Naive thymus-derived CD4-positive, alpha-beta T cell (primary cell): ENCODE measurements around the gene PLK1. TPM values are rescaled to one million over a fixed set of nuclear protein-coding genes. Genes with fewer than 3 reads are reported as not detected.
A peak's percentile ranks its signal among the peaks of the same experiment; 100 is the strongest.

Experiments
- ATAC-seq: fragments of 150-1000 bp; cut with Tn5 transposase; 2 replicates; pipeline ENCODE4 v1.10.0; 2021; ENCODE audit warnings: mild to moderate bottlenecking, moderate library complexity
- CTCF ChIA-PET: fragments of 350-600 bp; sonication (Branson Sonifier 250); formaldehyde crosslinking; loops from one replicate; lab custom pipeline; 2021; ENCODE audit warnings: antibody characterized with exemption; lab: Charles Lee
- POLR2A ChIA-PET: fragments of 350-600 bp; sonication (Branson Sonifier 250); formaldehyde crosslinking; loops from one replicate; lab custom pipeline; 2021; ENCODE audit warnings: antibody characterized with exemption, inconsistent platforms; lab: Charles Lee
- DNase-seq, 9 donors: peaks; one replicate each; pipeline versions ENCODE4 v3.0.0 to v3.0.0-alpha.2; 2020 to 2022; ENCODE audit warnings: mixed read lengths in 1 of 9
- H3K27ac ChIP-seq: one replicate; pipeline ENCODE4 v1.7.0; 2013; ENCODE audit warnings: mild to moderate bottlenecking, low read depth, low read length, moderate library complexity
- H3K27me3 ChIP-seq, 2 donors: one replicate each; pipeline ENCODE4 v1.7.0; 2013; ENCODE audit warnings: low read length in 2 of 2, mild to moderate bottlenecking in 2 of 2, moderate library complexity in 2 of 2; ENCODE audit not compliant: control insufficient read depth in 2 of 2, insufficient read depth in 2 of 2
- H3K36me3 ChIP-seq, 3 experiments: 1 replicate in 2 of 3; 2 replicates in 1 of 3; pipeline ENCODE4 v1.7.0; 2013; ENCODE audit warnings: low read length in 3 of 3, mild to moderate bottlenecking in 3 of 3, moderate library complexity in 1 of 3; ENCODE audit not compliant: insufficient read depth in 3 of 3, control insufficient read depth in 2 of 3
- H3K4me1 ChIP-seq, 2 donors: one replicate each; pipeline ENCODE4 v1.7.0; 2013; ENCODE audit warnings: low read length in 2 of 2, mild to moderate bottlenecking in 2 of 2, moderate library complexity in 1 of 2; ENCODE audit not compliant: control insufficient read depth in 2 of 2, insufficient read depth in 2 of 2
- H3K4me3 ChIP-seq: 2 replicates; pipeline ENCODE4 v1.7.0; 2013; ENCODE audit warnings: mild to moderate bottlenecking, low read length
- H3K9me3 ChIP-seq, 3 experiments: 1 replicate in 2 of 3; 2 replicates in 1 of 3; pipeline ENCODE4 v1.7.0; 2013; ENCODE audit warnings: low read length in 3 of 3; ENCODE audit not compliant: control insufficient read depth in 2 of 3
- H3K27ac Mint-ChIP-seq, 9 donors: one replicate each; pipeline ENCODE4 v1.8.0; 2020 to 2022; ENCODE audit warnings: mixed read lengths in 9 of 9, mild to moderate bottlenecking in 8 of 9, moderate library complexity in 5 of 9, inconsistent platforms in 2 of 9
- H3K27me3 Mint-ChIP-seq, 5 donors: one replicate each; pipeline ENCODE4 v1.8.0; 2021 to 2022; ENCODE audit warnings: mixed read lengths in 5 of 5, mild to moderate bottlenecking in 1 of 5
- H3K36me3 Mint-ChIP-seq, 5 donors: one replicate each; pipeline ENCODE4 v1.8.0; 2020 to 2022; ENCODE audit warnings: mixed read lengths in 5 of 5, mild to moderate bottlenecking in 3 of 5, inconsistent platforms in 1 of 5
- H3K4me1 Mint-ChIP-seq, 7 donors: one replicate each; pipeline ENCODE4 v1.8.0; 2020 to 2022; ENCODE audit warnings: mixed read lengths in 7 of 7, mild to moderate bottlenecking in 3 of 7, inconsistent platforms in 1 of 7
- H3K4me3 Mint-ChIP-seq, 10 donors: one replicate each; pipeline ENCODE4 v1.8.0; 2020 to 2022; ENCODE audit warnings: mild to moderate bottlenecking in 10 of 10, mixed read lengths in 10 of 10, moderate library complexity in 6 of 10, inconsistent platforms in 2 of 10
- H3K9me3 Mint-ChIP-seq, 11 donors: one replicate each; pipeline ENCODE4 v1.8.0; 2020 to 2022; ENCODE audit warnings: mixed read lengths in 11 of 11, mild to moderate bottlenecking in 4 of 11, inconsistent platforms in 1 of 11, moderate library complexity in 1 of 11
- intact Hi-C, 2 donors: fragments of 100-400 bp; cut with micrococcal nuclease; formaldehyde crosslinking; loops; one replicate each; pipeline ENCODE4 v1.15.1; 2023
- polyA plus RNA-seq, 2 donors: library from polyadenylated mRNA; unstranded; fragments of 300-500 nt; fragmentation: Illumina TruSeq; gene quantifications; one replicate each; pipeline ENCODE4 v1.2.3, GENCODE V29; 2021
- total RNA-seq, 6 experiments: library from RNA in 5 of 6; stranded (reverse) in 5 of 6; gene quantifications; 1 replicate in 5 of 6; 2 replicates in 1 of 6; pipeline ENCODE4 v1.2.3 and lab custom pipeline; 2021 to 2026

The PLK1 gene
- total and polyA plus RNA-seq, 7 experiments from 2014 or later = 0.16 to 65.0 (median 3.0) TPM

- Histone ChIP-seq H3K9me3 (no peaks in the 10 kb centered on the region), H3K36me3 (peaks cover 20 to 88% (median 40%) of the 10 kb centered on the region in 3 experiments), H3K27me3 (no peaks in the 10 kb centered on the region), H3K4me3 (no peak overlapping the region), H3K4me1 (no peaks in the 10 kb centered on the region), H3K27ac (no peak overlapping the region)
- H3K4me1 Mint-ChIP-seq = peaks cover 0 to 25% (median 0%) of the 10 kb centered on the region in 7 donors
- ATAC-seq = no peak
- H3K36me3 Mint-ChIP-seq = peaks cover 19 to 76% (median 65%) of the 10 kb centered on the region in 5 donors
- H3K4me3 Mint-ChIP-seq = no peak overlapping the region
- no peak for DNase-seq
- H3K9me3 Mint-ChIP-seq = no peaks in the 10 kb centered on the region
- ChIA-PET CTCF (no interaction called here), POLR2A (no interaction called here)
- intact Hi-C loops = no loop called here
- no peaks in the 10 kb centered on the region for H3K27me3 Mint-ChIP-seq
- peak overlapping the region in 1 of 9 donors; percentile 48 for H3K27ac Mint-ChIP-seq
These were observed 11.9 kb upstream of the PLK1 start for GRCh38 chr16:23666571-23667354.

GRCh38 chr16:23667355-23667659 lies 11.4 kb upstream of the PLK1 start:
- Mint-ChIP-seq H3K36me3 (peaks cover 19 to 76% (median 68%) of the 10 kb centered on the region in 5 donors), H3K9me3 (no peaks in the 10 kb centered on the region), H3K27ac (peak overlapping the region in 1 of 9 donors; percentile 48), H3K4me1 (peaks cover 0 to 25% (median 0%) of the 10 kb centered on the region in 7 donors), H3K4me3 (no peak overlapping the region), H3K27me3 (no peaks in the 10 kb centered on the region)
- H3K9me3 ChIP-seq = no peaks in the 10 kb centered on the region
- ChIA-PET POLR2A (no interaction called here), CTCF (no interaction called here)
- no peaks in the 10 kb centered on the region for H3K4me1 ChIP-seq
- no peak for ATAC-seq
- peaks cover 18 to 88% (median 37%) of the 10 kb centered on the region in 3 experiments for H3K36me3 ChIP-seq
- H3K27me3 ChIP-seq = no peaks in the 10 kb centered on the region
- H3K4me3 ChIP-seq = no peak overlapping the region
- no peak for DNase-seq
- intact Hi-C loops = no loop called here
- H3K27ac ChIP-seq = no peak overlapping the region

- Mint-ChIP-seq H3K9me3 (no peaks in the 10 kb centered on the region), H3K4me1 (peaks cover 0 to 25% (median 0%) of the 10 kb centered on the region in 7 donors), H3K4me3 (no peak overlapping the region), H3K36me3 (peaks cover 19 to 72% (median 61%) of the 10 kb centered on the region in 5 donors), H3K27ac (no peak overlapping the region), H3K27me3 (no peaks in the 10 kb centered on the region)
- Histone ChIP-seq H3K4me3 (no peak overlapping the region), H3K4me1 (no peaks in the 10 kb centered on the region), H3K9me3 (no peaks in the 10 kb centered on the region), H3K27me3 (no peaks in the 10 kb centered on the region), H3K36me3 (peaks cover 9 to 82% (median 28%) of the 10 kb centered on the region in 3 experiments), H3K27ac (no peak overlapping the region)
- no peak for ATAC-seq
- DNase-seq = no peak
- ChIA-PET POLR2A (no interaction called here), CTCF (no interaction called here)
- intact Hi-C loops = no loop called here
These were observed 10.5 kb upstream of the PLK1 start for GRCh38 chr16:23668225-23668624.

GRCh38 chr16:23668873-23669272 lies 9.8 kb upstream of the PLK1 start:
- H3K27me3 ChIP-seq = no peaks in the 10 kb centered on the region
- intact Hi-C loops = no loop called here
- no peaks in the 10 kb centered on the region for H3K9me3 ChIP-seq
- no peaks in the 10 kb centered on the region for H3K27me3 Mint-ChIP-seq
- no peak for DNase-seq
- CTCF ChIA-PET = no interaction called here
- no peaks in the 10 kb centered on the region for H3K4me1 ChIP-seq
- H3K36me3 Mint-ChIP-seq = peaks cover 15 to 69% (median 58%) of the 10 kb centered on the region in 5 donors
- H3K4me3 Mint-ChIP-seq = no peak overlapping the region
- no peaks in the 10 kb centered on the region for H3K9me3 Mint-ChIP-seq
- ATAC-seq = no peak
- no peak overlapping the region for H3K27ac Mint-ChIP-seq
- no peak overlapping the region for H3K4me3 ChIP-seq
- peaks cover 9 to 76% (median 25%) of the 10 kb centered on the region in 3 experiments for H3K36me3 ChIP-seq
- POLR2A ChIA-PET = no interaction called here
- peaks cover 0 to 25% (median 0%) of the 10 kb centered on the region in 7 donors for H3K4me1 Mint-ChIP-seq
- H3K27ac ChIP-seq = no peak overlapping the region

- ChIA-PET CTCF (no interaction called here), POLR2A (no interaction called here)
- peaks cover 0 to 25% (median 0%) of the 10 kb centered on the region in 7 donors for H3K4me1 Mint-ChIP-seq
- H3K27ac Mint-ChIP-seq = peak overlapping the region in 3 of 9 donors; percentile 28 to 46 (median 40)
- H3K36me3 Mint-ChIP-seq = peaks cover 13 to 63% (median 49%) of the 10 kb centered on the region in 5 donors
- peak in 1 of 9 donors; percentile 63 for DNase-seq
- no peak overlapping the region for H3K4me3 Mint-ChIP-seq
- Histone ChIP-seq H3K27me3 (no peaks in the 10 kb centered on the region), H3K4me1 (no peaks in the 10 kb centered on the region), H3K36me3 (peaks cover 5 to 68% (median 19%) of the 10 kb centered on the region in 3 experiments), H3K27ac (no peak overlapping the region), H3K9me3 (no peaks in the 10 kb centered on the region), H3K4me3 (no peak overlapping the region)
- H3K27me3 Mint-ChIP-seq = no peaks in the 10 kb centered on the region
- no peak for ATAC-seq
- no peaks in the 10 kb centered on the region for H3K9me3 Mint-ChIP-seq
- intact Hi-C loops = loop anchor here in 1 of 2 donors (10.0 kb wide), 1 partner anchor 345 kb away; no protein-coding TSS in a partner anchor
These were observed 8.4 kb upstream of the PLK1 start for GRCh38 chr16:23670137-23670776.

- H3K9me3 Mint-ChIP-seq = no peaks in the 10 kb centered on the region
These were observed 4.6 kb upstream of the PLK1 start for GRCh38 chr16:23673971-23674614.

More at GRCh38 chr16:23673971-23674614, 4.6 kb upstream of the PLK1 start:
- intact Hi-C loops = loop anchor here in 1 of 2 donors (10.0 kb wide), 1 partner anchor 341 kb away; no protein-coding TSS in a partner anchor
- Mint-ChIP-seq H3K36me3 (peaks cover 3 to 27% (median 24%) of the 10 kb centered on the region in 5 donors), H3K27me3 (peaks cover 0 to 2% (median 0%) of the 10 kb centered on the region in 5 donors), H3K4me3 (no peak overlapping the region), H3K4me1 (peaks cover 8 to 30% (median 16%) of the 10 kb centered on the region in 7 donors), H3K27ac (no peak overlapping the region)
- H3K27me3 ChIP-seq = no peaks in the 10 kb centered on the region
- H3K36me3 ChIP-seq = peaks cover 0 to 30% (median 0%) of the 10 kb centered on the region in 3 experiments
- H3K4me1 ChIP-seq = peaks cover 1 to 6% of the 10 kb centered on the region in 2 donors
- no peak overlapping the region for H3K27ac ChIP-seq
- ChIA-PET CTCF (no interaction called here), POLR2A (no interaction called here)
- DNase-seq = no peak
- no peak for ATAC-seq
- H3K4me3 ChIP-seq = no peak overlapping the region
- H3K9me3 ChIP-seq = no peaks in the 10 kb centered on the region
